ENCODE measurements around the gene AMZ1. TPM values are rescaled to one million over a fixed set of nuclear protein-coding genes. Genes with fewer than 3 reads are reported as not detected.

Gene AMZ1, protein sequence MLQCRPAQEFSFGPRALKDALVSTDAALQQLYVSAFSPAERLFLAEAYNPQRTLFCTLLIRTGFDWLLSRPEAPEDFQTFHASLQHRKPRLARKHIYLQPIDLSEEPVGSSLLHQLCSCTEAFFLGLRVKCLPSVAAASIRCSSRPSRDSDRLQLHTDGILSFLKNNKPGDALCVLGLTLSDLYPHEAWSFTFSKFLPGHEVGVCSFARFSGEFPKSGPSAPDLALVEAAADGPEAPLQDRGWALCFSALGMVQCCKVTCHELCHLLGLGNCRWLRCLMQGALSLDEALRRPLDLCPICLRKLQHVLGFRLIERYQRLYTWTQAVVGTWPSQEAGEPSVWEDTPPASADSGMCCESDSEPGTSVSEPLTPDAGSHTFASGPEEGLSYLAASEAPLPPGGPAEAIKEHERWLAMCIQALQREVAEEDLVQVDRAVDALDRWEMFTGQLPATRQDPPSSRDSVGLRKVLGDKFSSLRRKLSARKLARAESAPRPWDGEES
- polyA plus RNA-seq (2012; ENCODE audit: insufficient read length, low read depth), result 0.60 TPM

DNA sequence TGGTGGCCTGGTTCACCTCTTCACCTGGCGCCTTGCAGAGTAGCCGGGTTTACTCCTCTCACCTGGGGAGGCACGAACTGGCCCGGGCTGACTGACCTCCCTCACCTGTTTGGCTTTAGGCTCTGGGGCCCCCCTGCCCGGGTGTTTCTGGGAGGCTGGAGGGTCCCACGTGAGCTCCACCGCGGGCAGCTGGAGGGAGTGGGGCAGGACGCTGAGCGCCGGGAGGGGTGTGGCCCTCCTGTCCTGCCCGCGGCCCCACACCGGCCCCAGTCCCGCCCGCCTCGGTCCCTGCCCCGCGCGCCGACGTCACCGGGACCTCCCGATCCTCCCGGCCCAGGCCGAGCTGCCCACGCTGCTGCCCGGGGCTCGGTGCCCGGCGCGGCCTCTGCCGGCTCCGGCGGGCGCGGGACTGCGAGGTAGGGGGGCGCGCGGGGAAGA is at the start of gene AMZ1:
Gene AMZ1, plus strand, starts transcription at position 322 of the 438 bp plus-strand sequence. CDS start 12,250 bp downstream, outside the sequence.
- TF ChIP-seq, protein P1, sequence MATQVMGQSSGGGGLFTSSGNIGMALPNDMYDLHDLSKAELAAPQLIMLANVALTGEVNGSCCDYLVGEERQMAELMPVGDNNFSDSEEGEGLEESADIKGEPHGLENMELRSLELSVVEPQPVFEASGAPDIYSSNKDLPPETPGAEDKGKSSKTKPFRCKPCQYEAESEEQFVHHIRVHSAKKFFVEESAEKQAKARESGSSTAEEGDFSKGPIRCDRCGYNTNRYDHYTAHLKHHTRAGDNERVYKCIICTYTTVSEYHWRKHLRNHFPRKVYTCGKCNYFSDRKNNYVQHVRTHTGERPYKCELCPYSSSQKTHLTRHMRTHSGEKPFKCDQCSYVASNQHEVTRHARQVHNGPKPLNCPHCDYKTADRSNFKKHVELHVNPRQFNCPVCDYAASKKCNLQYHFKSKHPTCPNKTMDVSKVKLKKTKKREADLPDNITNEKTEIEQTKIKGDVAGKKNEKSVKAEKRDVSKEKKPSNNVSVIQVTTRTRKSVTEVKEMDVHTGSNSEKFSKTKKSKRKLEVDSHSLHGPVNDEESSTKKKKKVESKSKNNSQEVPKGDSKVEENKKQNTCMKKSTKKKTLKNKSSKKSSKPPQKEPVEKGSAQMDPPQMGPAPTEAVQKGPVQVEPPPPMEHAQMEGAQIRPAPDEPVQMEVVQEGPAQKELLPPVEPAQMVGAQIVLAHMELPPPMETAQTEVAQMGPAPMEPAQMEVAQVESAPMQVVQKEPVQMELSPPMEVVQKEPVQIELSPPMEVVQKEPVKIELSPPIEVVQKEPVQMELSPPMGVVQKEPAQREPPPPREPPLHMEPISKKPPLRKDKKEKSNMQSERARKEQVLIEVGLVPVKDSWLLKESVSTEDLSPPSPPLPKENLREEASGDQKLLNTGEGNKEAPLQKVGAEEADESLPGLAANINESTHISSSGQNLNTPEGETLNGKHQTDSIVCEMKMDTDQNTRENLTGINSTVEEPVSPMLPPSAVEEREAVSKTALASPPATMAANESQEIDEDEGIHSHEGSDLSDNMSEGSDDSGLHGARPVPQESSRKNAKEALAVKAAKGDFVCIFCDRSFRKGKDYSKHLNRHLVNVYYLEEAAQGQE (IDR thresholded peaks at IDR 0.05; ENCODE audit: insufficient read depth in 1 of 2, low read depth in 2 of 2, low read length in 2 of 2), result no peak
- TF ChIP-seq POLR2AphosphoS5 (IDR thresholded peaks at IDR 0.05; ENCODE audit: low read depth, low read length) (no peak), SIN3A (IDR thresholded peaks at IDR 0.05; ENCODE audit: borderline replicate concordance, insufficient read depth, low read length) (no peak), TAF1 (IDR thresholded peaks at IDR 0.05; ENCODE audit: borderline replicate concordance, insufficient read depth, low read length) (no peak), FOXP2 (optimal IDR thresholded peaks at IDR 0.05; ENCODE audit: borderline replicate concordance, extremely low read depth, extremely low read length, insufficient read depth) (no peak)

DNA sequence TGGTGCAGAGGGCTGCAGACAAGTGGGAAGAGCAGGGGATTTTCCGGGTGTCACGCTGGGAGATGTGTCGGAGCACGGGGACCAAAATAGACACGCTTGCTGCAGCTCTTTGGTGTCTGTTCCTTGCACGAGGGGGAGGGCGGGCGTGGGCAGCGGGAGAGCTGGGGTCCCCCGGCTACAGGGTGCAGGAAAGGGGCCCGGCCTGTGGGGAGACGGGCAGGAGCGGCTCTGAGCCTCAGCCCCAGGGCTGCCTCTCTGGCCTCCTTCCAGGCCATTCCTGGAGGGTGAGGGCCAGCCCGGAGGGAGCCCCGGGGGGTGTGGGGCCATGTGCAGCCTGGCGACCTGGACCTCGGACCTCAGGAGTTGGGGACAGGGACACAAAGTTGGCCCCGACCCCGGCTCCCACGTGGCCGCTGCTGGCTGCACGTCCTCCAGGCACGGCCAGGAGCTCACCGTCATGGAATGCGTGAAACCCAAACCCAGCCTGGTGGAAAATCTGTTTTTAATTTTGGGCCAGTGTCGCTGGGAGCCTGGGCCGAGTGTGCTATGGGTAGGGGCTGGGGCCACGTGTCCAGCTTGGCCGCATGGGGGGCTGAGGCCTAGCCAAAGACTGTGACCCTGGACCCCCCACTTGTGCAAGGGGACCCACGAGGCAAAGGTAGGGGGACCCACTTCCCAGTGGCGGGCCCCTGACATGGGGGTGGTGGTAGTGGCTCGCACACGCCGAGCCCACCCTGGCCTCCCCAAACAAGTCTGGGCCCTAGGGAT is 49.6 kb upstream of the AMZ1 start:
- TF ChIP-seq FOXP2 (optimal IDR thresholded peaks at IDR 0.05; ENCODE audit: borderline replicate concordance, extremely low read depth, extremely low read length, insufficient read depth) (no peak), POLR2AphosphoS5 (IDR thresholded peaks at IDR 0.05; ENCODE audit: low read depth, low read length) (no peak), SIN3A (IDR thresholded peaks at IDR 0.05; ENCODE audit: borderline replicate concordance, insufficient read depth, low read length) (no peak), TAF1 (IDR thresholded peaks at IDR 0.05; ENCODE audit: borderline replicate concordance, insufficient read depth, low read length) (no peak)
- TF ChIP-seq, protein P1 (IDR thresholded peaks at IDR 0.05; ENCODE audit: insufficient read depth in 1 of 2, low read depth in 2 of 2, low read length in 2 of 2), result no peak

DNA sequence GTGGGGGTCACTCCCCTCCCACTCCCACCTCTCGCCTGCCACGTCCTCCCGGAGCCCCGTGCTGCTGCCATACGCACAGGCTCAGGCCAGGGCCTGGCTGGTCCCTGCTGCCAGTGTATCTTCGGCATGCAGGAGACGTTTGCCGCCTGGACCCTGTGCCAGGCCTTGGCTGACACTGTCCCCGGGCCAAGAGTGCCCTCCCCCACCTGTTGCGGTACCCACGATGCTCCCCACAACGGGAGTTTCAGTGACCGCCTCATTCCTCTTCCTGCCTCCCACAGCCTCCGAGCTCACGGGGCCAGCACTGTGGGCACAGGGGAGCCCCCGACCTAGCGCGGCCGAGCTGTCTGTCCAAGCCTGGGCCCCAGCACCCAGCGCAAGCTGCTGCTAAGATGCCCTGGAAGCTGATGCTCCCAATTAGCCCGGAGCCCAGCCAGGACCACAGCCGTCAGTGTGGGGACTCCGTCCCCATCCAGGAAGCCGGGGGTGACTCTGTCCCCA is 48.8 kb upstream of the AMZ1 start:
- TF ChIP-seq TAF1 (IDR thresholded peaks at IDR 0.05; ENCODE audit: borderline replicate concordance, insufficient read depth, low read length) (no peak), FOXP2 (optimal IDR thresholded peaks at IDR 0.05; ENCODE audit: borderline replicate concordance, extremely low read depth, extremely low read length, insufficient read depth) (no peak), SIN3A (IDR thresholded peaks at IDR 0.05; ENCODE audit: borderline replicate concordance, insufficient read depth, low read length) (no peak), POLR2AphosphoS5 (IDR thresholded peaks at IDR 0.05; ENCODE audit: low read depth, low read length) (no peak)
- TF ChIP-seq, protein P1 (IDR thresholded peaks at IDR 0.05; ENCODE audit: insufficient read depth in 1 of 2, low read depth in 2 of 2, low read length in 2 of 2), result no peak

DNA sequence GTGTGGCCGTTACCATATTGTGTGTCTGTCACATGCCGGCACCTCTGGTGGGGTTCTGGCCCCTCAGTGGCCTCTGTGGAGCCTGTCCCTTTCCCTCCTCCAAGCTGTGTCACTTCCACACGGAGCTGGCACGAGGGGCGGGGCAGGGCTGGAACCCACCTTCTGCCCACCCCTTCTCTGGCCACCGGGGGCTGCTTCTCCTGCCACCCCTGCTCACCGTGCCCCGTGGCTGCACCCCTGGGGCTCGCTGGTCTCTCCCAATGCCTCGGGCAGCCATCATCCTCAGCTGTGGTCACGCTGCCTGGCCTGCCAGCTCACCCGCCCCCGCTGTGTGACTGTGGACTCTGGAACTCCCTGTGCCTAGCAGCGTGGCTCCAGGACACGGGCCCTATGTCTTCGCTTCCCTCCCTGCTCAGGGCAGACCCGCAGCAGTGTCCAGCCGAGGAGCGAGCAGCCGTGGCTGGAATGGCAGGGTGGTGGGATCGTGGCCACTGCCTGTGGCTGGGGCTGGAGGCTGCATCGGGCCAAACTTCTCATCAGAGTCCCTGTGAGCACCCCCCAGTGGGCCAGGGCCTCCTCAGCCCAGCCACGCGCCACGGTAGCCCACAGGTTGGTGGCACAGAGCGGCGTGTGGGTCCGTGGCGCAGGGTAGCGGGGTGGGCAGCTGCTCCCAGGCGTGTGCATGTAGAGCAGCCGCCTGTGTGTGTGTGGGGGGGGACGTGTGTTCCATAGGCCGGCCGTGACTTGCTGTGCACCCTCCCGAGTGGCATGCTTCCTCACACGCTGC is 48.1 kb upstream of the AMZ1 start:
- no peak for TF ChIP-seq FOXP2 (optimal IDR thresholded peaks at IDR 0.05; ENCODE audit: borderline replicate concordance, extremely low read depth, extremely low read length, insufficient read depth)
- TF ChIP-seq TAF1 (IDR thresholded peaks at IDR 0.05; ENCODE audit: borderline replicate concordance, insufficient read depth, low read length), result no peak
- TF ChIP-seq SIN3A (IDR thresholded peaks at IDR 0.05; ENCODE audit: borderline replicate concordance, insufficient read depth, low read length), result no peak
- TF ChIP-seq POLR2AphosphoS5 (IDR thresholded peaks at IDR 0.05; ENCODE audit: low read depth, low read length), result no peak
- TF ChIP-seq, protein P1 (IDR thresholded peaks at IDR 0.05; ENCODE audit: insufficient read depth in 1 of 2, low read depth in 2 of 2, low read length in 2 of 2), result no peak
